HG03457 (cell line): ENCODE results near the gene FAU.

Experiments
- ATAC-seq: cut with Tn5 transposase; IDR thresholded peaks from one replicate; pipeline ENCODE4 v1.9.1; 2021; ENCODE audit warnings: moderate number of reproducible peaks; ENCODE audit not compliant: unreplicated experiment

The FAU gene

DNA sequence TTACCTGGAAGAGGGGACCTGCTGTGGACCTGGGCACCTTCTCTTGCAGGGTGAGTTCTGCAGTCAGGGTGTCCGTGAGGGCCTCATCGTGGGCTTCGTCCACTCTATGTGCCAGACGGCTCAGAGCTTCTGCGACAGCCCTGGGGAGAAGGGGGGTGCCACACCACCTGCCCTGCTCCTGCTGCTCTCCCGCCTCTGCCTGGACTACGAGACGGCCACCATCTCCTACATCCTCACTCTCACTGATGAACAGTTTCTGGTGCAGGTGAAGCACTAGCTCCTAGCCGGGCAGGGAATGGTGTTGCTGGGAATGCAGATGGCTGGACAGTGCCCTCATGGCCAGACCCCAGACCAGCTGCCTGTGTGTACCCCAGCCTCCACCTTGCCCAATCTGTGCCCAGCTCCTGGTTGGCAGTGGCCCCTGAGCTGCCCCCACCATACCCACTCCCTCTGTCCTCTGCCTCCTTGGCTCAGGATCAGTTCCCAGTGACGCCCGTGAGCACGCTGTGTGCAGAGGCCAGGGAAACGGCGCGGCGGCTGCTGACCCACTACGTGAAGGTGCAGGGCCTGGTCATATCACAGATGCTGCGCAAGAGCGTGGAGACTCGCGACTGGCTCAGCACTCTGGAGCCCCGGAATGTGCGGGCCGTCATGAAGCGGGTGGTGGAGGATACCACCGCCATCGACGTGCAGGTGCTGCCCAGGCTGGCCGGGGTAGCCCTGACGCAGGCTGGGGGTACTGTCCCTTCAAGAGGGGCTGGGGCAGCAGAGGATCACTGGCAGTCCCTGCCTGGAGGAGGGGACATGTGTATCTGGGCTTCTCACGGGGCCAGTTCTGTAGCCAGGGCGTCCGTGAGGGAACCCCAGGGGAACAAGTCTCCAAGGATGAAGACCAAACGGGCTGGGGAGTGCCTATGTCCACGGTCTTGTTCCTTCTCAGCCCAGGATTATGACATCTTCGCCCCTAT is 12.4 kb downstream of the FAU start:
- no peak for ATAC-seq

GRCh38 chr11:65108469-65109123 is 13.3 kb downstream of the FAU start:
- no peak for ATAC-seq

DNA sequence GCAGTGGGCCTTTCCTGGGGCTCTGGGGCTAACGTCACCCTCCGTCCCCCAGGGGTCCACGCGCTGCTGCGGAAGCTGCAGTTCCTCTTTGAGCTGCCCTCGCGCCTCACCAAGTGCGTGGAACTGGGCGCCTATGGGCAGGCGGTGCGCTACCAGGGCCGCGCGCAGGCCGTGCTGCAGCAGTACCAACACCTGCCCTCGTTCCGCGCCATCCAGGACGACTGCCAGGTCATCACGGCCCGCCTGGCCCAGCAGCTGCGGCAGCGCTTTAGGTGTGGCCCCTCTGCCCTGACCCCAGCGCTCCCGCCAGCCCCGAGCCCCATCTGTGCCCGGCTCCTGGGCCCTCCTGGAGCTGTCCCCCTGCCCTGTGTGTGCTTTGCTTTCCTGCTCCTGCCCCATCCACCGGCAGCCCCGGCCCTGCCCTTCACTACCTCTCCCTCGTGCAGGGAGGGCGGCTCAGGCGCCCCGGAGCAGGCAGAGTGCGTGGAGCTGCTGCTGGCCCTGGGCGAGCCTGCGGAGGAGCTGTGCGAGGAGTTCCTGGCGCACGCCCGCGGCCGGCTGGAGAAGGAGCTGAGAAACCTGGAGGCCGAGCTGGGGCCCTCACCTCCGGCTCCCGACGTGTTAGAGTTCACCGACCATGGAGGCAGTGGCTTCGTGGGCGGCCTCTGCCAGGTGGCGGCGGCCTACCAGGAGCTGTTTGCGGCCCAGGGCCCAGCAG is 14.0 kb downstream of the FAU start:
- no peak for ATAC-seq

GRCh38 chr11:65107078-65107477 is 14.9 kb downstream of the FAU start:
- ATAC-seq, result no peak

DNA sequence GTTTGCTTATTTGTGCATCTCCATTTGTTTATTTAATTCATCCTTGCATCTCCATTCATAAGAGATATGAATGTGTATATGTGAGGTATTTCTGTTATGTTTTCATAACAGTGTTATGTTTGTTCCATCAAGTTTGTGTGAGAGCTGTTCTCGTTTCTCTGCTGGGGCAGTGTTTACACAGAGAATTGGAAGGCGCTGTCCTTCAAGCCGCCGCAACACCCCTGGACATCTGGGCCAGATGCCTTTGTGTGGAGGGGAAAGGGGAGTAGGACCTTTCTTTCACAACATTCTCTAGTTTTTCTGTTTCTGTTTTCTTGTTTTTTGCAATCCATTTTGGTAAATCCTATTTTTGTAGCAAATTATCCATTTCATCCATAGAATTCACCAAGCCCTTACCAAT is 17.3 kb downstream of the FAU start:
- no peak for ATAC-seq

DNA sequence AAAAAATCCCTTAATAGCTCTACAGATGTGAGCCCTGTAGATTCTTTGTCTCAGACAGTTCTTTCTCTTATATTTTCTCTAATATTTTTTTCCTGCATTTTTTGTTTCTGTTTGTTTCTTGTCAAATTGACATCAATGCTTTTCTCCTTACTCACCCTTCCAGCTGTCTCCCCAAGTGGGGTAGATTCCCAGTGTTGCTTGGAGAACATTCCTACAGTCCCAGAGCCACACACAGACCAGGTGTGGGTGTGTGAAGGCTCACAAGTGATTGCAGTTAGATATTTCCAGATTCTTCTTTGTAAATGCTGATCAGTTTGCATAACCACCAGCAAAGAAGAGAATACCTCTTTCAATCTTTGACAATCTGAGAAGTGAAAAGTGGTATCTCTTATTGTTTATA is 18.5 kb downstream of the FAU start:
- ATAC-seq, result no peak

DNA sequence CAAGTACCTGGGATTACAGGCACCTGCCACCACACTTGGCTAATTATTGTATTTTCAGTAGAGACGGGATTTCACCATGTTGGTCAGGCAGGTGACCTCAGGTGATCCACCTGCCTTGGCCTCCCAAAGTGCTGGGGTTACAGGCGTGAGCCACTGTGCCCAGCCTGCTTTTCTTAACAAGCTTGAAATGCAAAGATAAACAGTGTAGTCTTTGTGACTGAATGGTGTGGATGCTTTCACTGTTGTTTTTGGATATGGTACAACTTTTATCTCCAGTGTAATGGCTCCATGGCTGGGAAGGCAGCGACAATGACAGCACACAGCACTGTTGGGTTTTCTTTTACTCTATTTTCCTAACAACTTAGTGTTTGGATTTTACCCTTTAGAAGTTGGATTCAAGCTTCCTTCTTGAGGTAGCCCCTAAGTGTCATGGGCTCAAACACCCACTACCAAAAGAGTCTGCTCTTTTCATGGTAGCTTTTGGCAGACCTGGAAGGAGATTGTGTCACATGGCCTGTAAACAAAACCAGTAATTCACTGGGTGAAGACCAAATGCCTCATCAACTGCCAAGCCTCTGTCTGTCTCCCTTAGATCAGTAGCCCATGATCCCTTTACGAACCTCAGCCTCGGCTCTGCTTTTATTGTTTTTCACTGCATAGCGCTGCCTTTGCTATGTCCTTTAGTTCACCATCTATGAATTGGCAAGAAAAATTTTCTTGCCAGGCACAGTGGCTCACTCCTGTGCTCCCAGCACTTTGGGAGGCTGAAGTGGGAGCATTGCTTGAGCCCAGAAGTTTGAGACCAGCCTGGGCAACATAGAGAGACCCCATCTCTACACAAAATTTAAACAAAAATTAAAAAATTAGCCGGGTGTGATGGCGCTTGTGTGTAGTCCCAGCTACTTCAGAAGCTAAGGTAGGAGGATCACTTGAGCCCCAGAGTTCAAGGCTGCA is 19.5 kb downstream of the FAU start:
- no peak for ATAC-seq

GRCh38 chr11:65100674-65101350 is 21.1 kb downstream of the FAU start:
- ATAC-seq, result no peak

GRCh38 chr11:65096926-65097325 is 25.0 kb downstream of the FAU start:
- peak; percentile 11 for ATAC-seq

GRCh38 chr11:65095974-65096806 is 25.7 kb downstream of the FAU start, which contains the start of gene VPS51:
VPS51 (plus strand) TSS chr11:65096214; CDS start chr11:65096251, 37 bp downstream.
- ATAC-seq, result peak; percentile 62

DNA sequence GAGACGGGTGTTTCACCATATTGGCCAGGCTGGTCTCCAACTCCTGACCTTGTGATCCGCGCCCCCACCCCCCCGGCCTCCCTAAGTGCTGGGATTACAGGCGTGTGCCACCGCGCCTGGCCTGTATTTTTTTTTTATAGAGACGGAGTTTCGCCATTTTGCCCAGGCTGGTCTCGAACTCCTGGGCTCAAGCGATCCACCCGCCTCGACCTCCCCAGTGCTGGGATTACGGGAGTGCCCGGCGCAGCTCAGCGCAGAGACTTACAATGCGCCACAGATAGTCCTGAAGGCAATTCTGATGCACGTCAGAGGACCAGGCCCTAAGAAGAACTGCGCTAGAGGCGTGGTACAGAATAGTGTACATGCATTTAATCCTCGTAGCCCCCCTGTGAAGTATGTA is 26.5 kb downstream of the FAU start:
- ATAC-seq, result no peak

DNA sequence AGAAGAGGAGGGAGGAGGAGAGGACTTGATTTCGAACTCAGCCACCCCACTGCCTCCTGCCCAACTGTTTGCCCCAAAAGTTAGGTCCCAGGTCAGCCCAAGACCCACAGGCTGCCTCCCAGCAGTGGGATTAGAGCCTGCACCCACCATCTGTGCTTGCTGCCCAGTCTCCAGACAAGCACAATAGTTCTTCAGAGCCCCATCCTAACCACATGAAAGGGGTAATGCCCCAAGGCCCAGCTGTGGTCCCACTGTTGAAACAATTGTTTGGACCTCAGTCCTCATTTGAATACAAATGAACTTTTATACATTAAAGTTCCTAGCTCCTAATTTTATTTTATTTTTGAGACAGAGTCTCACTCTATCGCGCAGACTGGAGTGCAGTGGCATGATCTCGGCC is 31.3 kb downstream of the FAU start:
- no peak for ATAC-seq

DNA sequence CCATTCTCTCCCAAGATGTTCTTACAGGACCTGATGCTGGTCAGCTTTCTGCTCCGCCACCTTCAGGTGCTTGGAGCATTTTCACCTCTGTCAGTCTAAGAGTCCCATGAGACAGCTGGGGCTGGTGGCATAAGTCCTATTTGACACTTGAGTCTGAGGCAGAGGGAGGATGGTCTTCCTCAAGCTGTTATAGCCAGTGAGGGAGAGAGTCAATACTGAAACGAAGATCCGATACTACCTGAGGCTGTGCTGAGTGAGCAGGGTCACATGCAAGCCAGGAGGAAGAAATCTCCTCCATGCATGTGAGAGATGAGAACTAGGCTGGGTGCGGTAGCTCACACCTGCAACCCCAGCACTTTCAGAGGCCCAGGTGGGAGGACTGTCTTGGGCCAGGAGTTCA is 32.3 kb downstream of the FAU start:
- ATAC-seq, result no peak

- no peak for ATAC-seq
These were observed 34.1 kb downstream of the FAU start for GRCh38 chr11:65087827-65088226.

DNA sequence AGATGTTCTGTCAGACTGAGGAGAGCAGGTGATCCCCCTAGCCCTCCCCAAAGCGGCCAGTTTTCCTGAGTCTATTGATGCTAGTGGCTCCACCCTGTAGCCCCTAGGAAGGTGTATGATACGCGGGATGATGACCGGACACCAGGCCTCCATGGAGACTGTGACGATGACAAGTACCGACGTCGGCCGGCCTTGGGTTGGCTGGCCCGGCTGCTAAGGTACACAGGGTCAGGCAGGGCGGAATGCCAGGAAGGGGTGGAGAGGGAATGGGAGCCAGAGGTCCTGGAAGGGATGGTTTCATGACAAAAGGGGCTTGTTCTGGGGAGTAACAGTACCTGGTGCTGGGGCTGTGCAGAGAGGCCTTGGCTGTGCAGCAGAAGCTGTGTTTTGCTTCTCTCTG is 34.7 kb downstream of the FAU start:
- ATAC-seq, result no peak

DNA sequence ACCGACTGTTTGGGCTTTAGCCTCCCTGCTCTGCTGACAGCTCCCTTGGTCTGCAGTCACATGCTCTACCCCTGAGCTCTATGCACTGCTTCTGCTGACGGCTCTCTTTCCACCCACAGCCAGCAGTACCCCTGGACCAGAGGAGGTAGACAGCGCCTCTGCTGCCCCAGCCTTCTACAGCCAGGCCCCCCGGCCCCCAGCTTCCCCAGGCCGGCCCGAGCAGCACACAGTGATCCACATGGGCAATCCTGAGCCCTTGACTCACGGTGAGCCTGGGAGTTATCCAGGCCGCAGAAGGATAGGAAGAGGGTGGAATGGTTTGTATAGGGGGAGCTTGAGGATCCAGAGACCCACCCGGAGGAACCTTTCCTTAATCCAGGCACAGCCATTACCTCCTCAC is 35.1 kb downstream of the FAU start:
- ATAC-seq, result no peak

DNA sequence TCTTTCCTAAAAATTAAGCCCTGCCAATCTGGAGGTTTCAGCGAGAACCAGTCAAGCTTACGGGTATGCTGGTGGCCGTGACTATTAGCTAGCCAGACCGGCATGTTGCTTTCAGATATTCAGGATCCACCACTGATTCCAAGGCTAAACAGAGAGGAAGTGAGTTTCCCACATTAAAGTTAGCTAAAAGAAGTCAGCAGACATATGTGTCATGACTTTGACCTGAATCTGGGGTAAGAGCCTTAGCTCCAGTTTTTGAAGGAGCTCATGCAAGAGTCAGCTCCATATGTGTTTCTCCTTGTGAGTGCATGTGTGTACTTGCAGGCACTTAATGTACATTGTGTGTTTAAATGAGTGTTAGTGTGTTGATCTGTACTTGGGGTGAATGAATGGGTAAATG is 36.5 kb downstream of the FAU start:
- no peak for ATAC-seq

GRCh38 chr11:65084598-65085375 is 37.1 kb downstream of the FAU start:
- ATAC-seq, result no peak
